NB4 (cell line): ENCODE data around the gene SLC4A7.

Source experiments
- CTCF ChIP-seq: IDR thresholded peaks from one replicate; pipeline ENCODE4 v1.5.1; 2012; ENCODE audit warnings: low read depth, low read length
- POLR2A ChIP-seq: IDR thresholded peaks from 2 replicates; pipeline ENCODE4 v1.6.1; 2011; ENCODE audit warnings: mild to moderate bottlenecking; ENCODE audit not compliant: insufficient read length; ENCODE audit errors: extremely low read depth
- TF ChIP-seq, protein P1 (sequence below): IDR thresholded peaks from 2 replicates; pipeline ENCODE4 v1.6.1; 2011; ENCODE audit warnings: low read depth, low read length

- no peak for TF ChIP-seq CTCF
- TF ChIP-seq POLR2A, result no peak
- TF ChIP-seq, protein P1, sequence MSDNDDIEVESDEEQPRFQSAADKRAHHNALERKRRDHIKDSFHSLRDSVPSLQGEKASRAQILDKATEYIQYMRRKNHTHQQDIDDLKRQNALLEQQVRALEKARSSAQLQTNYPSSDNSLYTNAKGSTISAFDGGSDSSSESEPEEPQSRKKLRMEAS, result no peak
These were observed 34.5 kb downstream of the SLC4A7 start for GRCh38 chr3:27449530-27450150.
